T-helper 2 cell (primary cell): Measurements from ENCODE around the gene ACADL.

Experiments
- DNase-seq, 5 experiments: peaks; one replicate each; pipeline versions ENCODE4 v3.0.0 to v3.0.0-alpha.2; 2012 to 2022
- total RNA-seq, 2 donors: gene quantifications; one replicate each; lab custom pipeline; 2026; lab: John Stamatoyannopoulos, UW

ACADL gene
- total RNA-seq, result 0 to 0.13 reads per million in 2 donors

DNA sequence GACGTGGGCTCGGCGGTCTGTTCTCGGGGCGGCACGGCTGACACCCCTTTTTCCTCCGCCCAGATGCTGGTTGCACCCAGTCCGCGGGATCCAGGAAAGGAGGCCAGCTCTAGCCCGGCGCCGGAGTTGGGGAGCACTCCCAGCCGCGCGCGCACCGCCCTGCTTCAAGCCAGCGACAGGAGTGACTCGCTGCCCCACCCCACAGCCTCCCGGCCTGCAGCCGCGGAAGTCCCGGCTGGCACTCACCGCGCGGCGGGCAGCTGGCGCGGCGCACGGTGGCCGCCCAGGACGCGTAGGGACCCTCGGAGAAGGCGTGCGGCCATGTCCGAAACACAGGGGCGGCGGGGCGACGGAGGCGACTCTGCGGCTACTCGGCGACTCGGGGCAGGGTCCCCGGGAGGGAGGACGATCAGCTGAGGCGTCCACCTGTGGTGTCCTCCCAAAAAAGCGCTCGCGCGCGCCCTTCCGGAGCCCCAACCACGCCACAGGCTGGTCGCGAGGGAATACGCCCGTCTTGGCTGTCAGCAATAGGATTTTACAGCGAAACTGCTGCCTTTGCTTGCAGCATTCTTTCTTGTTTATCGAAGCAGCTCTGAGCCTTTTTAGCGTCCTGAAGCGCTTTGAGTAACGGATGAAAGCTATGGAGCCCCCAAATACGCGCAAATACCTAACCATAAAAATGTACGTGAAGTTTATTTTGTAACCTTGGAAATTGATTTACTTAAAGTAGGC, at the start of gene ACADL:
TSS of gene ACADL (minus strand) at position 507 of the 732 bp plus-strand sequence. CDS start at position 323, 184 bp downstream.
- DNase-seq, result peak in 1 of 5 experiments; percentile 12

DNA sequence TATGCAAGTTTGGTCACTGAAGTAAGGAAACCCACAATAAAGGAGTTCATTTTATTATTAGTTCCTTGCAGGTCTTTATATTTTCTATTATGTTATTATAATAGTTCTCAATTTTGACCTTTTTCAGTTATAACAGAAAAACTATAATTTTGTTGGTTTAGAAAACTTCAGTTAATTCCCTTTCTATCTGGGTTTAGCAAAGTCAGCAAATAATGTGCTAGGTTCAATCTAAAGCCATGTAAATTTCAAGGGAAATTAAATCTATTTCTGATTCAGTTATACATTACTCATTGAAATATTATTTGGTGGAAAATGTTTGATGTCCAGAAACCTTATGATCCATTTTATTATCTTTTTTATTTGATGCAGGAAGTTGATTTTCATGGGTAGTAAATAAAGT, 46.1 kb upstream of the ACADL start:
- no peak for DNase-seq

DNA sequence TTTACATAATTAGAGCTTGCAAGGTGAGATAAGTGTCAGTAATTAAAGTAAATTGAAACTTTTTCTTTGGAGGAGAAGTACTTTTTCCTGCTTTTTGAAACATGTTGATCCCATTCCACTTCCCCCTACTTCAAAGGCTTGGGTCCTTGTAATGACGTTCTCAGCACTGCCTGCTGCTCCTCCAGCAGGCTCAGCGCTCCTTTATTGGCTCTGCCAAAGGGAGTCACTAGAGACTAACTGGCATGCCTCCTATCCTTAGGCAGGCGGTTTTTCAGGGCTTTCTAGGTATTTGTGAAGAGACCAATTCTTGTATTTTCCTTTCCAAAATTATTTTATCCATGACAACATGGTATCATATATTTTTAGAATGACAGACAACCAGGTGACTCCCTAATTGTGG, 43.9 kb upstream of the ACADL start:
- DNase-seq, result no peak

DNA sequence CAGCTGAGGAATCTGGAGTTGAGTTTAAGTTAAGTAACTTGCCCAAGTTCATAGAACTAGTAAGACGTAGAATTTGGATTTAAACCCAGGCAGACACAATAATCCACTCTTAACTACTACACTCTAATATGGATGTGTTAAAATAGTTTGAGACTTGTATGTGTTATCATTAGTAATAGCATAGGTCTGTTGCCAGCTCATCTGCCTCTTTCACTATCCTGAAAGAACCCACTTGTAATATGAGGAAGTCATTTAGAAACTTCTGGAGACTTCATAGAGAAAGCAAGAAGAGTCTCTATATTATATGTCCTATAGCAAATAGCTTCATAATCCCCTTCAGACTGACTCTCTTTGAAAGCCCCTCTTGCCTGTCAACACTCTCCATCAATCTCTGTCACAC, 43.0 kb upstream of the ACADL start:
- no peak for DNase-seq

DNA sequence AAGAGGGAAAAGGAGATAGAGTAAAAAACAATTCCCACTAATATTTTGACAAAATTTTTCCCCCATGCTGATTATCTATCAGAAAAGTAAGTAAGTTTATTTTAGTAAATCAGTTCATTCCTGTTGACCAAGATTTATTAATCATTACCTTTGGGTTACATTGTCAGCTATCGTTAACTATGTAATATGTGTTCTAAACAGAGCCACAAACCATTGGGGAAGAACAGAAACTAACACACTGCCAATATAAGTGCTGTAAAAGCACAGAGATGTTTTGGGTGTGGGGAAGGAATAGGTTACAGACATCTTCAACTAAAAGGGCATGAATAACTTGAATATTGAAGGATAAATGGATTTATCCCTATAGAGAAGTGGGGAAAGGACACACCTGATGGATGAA, 42.5 kb upstream of the ACADL start:
- no peak for DNase-seq

DNA sequence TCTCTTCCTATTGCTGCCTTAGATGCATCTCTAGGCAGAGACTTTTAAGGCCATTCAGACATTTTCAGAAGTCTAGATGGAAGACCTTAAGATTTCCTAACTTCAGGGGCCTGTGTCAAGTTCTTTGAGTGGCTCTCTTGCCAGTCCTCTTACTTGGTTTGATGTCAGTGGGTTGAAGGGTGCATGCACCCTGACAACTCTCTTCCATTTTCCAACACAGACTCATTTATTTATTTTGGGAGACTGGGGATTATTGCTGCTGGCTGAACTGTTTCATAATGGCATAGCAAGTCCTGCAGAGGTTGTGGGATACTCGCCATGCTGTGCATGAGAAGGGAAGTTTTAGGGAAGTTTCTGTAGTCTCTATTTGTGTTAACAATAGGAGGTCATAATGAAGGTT, 39.0 kb upstream of the ACADL start:
- DNase-seq, result no peak

DNA sequence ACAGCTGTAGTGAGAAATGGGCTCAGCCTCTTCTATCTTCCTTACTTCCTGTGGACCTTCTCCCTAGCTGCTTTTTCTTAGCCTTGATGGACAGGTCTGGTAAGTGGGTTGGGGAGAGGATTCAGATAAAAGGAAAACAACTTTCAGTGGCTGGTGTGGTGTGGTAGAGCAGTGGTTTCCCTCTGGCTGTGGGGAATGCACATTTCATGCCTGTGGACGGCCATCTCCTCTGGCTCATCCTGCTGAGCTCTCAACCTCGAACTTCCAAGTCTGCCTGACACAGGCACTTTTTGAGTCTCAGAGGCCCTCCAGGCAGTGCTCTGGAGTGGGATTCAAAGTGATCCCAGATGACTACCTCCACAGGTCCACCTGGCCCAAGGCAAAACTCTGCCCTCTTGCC, 38.6 kb upstream of the ACADL start:
- DNase-seq, result no peak

DNA sequence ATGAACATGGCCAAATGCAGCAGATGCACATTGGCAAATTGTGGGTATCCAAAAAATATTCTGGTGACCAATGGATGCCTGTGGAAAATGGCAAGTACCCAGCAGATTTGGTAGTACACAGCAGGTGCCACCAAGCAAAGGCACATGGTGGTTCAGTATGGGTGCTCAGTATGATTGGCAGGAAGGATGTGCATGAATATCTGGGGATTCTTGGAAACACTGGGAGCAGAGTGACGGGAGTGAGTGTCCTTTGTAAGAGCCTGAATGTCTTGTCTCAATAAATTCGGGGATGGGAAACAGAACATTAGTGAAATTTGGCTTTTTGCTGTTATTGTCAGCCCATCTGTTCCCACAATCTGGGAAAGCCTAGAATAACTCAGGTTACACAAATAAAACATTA, 36.8 kb upstream of the ACADL start:
- no peak for DNase-seq

DNA sequence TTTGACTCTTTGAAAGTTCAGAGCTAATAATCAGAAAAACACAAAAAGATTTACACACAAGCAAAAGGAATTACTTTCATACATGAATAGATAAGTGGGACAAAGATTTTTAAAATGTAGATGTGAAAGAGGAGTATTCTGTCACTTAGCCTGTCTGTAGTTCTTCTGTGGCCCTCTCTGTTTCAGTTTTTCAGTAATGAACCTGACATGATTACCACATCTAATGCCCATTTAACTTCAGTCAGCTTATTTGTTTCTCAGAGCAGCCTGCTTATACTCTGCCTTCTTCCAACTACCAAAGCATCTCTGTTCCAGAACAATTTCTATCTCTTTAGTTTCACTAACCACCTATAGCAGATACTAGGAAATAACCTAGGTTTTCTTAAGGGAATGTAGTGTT, 34.4 kb upstream of the ACADL start:
- DNase-seq, result no peak

DNA sequence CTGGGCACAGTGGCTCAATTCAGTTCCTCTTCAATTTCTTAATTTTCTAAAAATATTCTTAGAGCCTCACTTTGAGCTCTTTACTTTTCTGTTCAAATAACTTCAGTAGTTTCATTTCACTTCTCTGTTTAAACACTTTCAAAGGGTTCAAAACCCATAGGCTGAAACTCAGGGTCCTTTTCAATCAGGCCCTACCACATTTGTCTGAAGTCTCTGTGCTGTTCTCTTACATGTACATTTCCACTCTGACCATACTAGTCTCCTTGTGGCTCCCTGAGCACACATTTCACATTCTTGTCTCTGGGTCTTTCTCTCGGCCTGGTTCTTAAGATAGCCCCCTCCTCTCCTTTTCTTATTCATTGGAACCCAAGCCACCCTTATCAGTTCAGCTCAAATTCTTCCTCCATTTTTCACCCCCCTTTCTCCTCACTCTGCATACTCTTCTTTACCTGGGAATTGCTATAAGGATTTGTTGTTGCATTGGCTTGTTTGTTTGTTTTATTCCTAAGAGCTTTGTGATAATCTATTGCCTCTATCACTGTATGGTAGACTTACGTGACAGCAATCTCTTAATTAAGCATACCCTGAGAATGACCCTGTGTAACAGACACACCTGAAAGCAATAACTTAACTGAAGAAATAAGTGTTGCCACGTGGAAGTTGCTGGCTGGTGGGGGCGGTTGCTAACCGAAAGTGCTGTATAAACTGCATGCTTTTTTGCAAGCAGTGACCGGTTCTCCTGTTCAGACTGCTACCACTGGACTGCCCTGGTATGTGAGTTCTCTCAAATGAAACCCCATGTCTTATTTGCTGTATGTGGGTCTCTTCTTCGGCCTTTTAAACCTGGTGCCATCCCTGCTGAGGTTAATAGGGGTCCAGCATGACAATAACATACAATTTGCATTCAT, 27.7 kb upstream of the ACADL start:
- no peak for DNase-seq

DNA sequence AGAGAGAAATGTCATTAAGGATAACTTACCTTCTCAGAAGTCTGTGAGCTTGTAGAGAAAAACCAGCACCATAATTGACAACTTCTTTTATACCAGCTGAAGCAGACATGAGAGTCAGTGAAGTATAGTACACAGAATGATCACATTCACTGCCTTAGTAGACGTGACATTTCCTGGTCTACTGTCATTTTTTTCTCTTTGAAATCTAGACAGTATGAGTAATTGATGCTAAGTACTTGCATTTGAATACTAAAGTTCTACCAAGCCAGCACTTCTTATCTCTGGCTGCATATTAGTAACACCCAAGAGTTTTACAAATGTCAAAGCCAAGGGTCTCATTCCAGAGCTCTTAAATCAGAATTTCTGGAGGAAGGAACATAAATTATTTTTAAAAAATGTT, 25.4 kb upstream of the ACADL start:
- DNase-seq, result no peak

DNA sequence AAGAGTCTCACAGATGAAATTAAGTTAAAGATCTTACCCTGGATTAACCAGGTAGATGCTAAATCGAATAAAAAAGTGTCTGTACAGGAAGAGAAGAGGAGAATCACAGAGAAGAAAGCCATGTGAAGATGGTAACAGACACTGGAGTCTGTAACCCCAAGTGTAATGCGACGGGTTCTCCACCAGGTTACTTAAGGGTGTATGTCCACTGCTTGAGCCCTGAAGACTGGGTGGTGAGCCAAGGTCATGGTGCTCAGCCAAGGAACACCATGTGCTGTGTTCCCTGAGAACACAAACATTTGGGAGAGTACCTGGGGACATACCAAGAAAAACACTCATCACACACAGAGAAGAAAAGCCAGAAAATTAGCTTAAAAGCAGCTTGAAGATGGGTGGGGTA, 8.2 kb upstream of the ACADL start:
- DNase-seq, result no peak

DNA sequence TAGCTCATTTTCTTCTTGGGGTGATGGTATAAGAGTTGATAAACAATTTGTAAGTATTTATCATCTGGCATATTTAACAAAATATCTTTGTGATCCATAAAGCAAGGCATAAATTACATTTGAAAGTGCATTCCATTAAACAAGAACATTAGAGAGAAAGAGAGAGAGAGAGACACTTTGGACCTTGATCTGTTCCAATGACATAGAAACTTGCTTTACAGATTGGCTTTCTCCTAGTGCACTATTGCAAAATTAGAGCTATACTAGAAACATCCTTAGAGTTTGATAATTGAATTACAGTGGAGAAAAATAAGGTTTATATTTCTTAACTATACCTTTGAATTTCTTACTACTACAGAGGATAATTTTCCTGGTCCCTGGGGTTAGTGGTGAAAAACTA, 5.7 kb upstream of the ACADL start:
- DNase-seq, result no peak

DNA sequence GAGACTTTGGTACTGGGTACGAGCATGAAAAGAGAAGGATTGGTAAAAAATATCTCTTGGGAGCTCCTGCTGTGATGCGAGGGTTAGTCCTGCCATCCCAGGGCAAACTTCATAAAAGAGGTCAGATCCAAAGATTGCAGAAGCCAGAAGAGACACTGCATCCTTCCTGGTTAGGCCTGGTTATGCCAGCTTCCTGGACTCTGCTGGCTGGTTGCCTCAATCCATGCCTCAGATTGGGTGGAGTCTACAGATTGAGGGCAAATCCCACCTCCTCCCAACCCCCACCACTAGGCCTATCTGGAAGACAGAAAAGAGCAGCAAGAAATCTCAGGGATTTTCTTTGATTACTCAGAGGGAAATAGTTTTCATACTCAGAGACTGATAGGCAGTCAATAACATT, 5.3 kb upstream of the ACADL start:
- no peak for DNase-seq

DNA sequence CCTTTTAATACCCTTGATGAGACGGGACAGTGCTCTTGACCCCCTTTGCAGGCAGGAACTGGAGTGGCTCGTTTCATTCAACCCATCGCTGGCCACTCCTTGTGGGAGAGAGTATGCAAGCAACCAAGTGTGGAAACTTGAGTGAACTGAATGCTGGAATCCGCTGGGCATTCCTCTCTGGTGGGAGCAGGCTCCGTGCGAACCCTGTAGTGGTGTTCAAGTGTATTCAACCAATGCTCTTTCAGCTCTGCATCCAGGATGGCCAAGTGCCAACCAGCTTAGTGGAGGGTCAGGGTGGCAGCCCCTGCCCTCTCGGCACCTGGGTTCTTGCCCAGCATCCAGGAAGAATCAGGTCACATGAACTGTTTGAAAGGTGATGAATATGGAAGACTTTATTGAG, 3.3 kb upstream of the ACADL start:
- no peak for DNase-seq

DNA sequence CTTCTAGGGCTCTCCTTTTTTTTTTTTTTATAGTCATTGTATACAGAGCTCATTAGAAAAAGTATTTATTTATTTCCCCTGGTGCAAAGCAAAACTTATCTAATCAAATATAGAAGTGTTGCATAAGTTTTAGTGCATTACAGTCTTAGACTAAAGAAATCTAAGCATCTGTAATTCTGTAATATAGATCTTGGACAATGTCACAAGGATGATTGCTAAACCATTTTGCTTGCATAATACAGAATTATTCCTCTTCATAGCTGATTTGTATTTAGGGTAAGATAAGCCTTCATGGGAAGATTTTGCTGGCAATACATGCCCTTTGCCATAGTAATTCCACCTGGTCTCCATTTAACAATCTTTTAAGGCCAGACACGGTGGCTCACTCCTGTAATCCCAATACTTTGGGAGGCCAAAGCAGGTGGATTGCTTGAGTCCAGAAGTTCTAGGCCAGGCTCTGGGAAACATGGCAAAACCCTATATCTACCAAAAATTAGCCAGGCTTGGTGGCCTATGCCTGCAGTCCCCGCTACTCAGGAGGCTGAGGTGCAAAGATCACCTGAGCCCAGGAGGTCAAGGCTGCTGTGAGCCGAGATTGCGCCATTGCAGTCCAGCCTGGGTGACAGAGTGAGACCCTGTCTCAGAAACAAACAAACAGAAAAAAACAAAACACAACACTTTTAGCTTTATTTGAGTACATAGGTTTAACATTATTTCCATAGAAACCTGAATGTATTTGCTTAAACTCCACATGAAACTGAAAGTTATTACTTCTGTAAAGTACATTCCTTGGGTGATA, 2.2 kb upstream of the ACADL start:
- DNase-seq, result no peak

DNA sequence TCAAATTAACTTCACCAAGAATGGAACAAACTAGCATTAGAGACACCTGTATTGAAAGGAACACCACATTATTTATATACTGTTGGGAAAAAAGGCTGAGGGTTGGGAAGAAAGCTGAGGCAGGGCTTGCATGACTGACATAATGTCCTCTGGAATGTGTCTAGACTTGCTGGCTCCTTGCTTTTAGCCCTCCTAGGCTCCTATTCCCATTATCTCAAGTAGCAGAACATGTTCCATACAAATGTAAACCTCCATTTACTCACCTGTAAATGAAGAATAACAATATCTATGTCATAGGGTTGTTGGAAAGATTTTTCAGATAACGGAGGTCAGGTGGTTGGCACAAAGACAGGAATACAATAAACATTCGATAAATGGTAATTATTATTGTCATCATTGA, 976 bp upstream of the ACADL start:
- no peak for DNase-seq

DNA sequence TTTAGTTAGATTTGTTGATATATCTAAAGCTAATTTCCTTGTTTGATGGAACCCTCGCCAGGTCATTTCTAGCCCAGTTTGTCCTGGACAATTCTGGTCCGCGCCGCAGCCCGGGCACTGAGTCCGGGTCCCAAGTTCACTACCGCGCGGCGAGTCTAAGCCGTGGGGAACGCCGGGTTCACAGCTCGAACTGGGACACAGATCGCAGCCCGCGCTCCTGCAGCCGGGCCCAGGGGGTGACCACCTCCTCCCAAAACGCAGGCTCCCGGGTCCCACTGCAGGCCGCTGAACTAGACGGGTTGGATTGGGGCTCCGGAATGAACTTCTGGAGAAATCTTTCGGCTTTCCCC, 681 bp downstream of the ACADL start:
- DNase-seq, result no peak

DNA sequence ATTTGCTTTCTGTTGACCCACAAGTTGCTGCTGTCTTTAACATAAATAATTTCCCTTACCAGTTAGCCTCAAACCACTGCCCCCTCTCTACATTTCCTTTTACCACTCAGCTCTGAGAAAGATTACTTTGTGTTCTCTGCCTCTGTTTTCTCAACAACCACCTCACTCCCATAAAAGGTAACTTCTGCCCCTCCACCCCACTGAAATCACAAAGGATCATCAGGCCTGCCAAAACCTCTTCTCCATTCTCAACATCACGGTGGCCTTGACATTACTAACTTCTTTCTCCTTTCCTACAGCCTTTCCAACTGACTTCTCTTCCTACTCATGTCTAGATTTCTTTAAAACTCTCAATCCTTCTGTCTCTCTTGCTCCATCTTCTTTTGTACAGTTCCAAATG, 10.1 kb downstream of the ACADL start:
- DNase-seq, result no peak

DNA sequence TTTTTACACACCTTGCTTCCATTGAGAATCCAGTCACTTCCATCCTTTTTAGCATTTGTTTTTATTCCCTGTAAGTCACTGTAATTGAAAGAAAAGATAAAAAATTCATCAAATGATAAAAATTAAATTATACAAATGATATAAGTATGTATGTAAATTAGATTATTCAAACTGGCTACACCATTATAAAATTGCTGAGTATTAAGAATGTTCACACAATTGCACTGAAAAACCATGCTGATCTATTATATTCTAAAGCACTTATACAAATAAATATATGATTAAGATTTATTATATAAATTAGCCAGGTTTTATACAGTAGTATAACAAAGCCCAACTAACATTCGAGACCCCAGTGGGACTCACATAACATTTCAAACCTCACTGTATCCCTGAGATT, 15.1 kb downstream of the ACADL start:
- DNase-seq, result no peak

DNA sequence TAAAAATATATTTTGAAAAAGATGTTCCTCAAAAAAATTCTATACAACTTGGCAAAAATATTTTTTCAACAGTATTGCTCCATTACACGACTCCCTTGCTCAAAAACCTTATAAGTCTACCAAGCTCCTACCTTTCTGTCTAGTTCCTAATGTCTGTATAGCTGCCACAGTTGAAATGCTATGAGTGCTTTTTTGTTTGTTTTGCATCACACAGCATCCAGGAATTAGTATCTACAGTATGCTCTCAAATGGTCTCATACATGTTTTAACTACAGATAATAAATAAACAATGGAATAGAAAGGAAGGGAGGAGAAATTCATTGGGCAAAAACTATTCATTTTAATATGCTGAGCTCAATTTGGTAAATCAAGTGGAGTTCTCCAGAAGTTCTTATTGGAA, 17.3 kb downstream of the ACADL start:
- no peak for DNase-seq

DNA sequence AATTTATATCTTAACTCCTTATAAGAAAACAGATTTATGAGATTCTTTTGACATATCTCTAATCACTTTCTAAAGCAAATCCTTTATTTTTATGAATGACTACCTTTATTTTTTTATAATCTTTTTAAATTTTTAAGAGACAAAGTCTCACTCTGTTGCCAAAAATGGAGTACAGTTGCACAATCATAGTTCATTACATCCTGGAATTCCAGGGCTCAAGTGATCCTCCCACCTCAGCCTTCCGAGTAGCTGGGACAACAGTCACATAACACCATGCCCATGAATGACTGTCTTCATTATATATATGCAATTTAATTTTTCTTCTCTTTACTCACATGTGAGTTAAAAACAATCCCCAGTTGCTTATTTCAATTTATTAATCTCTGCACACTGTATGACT, 21.7 kb downstream of the ACADL start:
- DNase-seq, result no peak

DNA sequence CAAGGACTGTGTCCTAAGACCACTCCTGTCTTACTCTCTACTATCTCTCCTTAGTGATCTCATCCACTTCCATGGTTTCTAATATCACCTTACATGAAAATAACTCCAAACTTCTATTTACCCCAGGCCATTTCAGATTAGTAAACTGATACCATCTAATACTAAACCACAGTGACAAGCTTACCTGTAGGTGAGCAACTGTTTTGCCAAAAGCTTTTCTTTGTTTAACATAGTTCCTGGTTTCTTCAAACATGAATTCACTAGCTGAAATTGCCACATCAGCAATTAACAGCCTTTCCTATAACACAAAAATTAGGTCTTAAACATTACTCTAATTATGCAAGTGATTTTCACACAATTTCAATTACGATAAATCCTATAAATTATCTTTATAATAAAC, 22.1 kb downstream of the ACADL start:
- no peak for DNase-seq

DNA sequence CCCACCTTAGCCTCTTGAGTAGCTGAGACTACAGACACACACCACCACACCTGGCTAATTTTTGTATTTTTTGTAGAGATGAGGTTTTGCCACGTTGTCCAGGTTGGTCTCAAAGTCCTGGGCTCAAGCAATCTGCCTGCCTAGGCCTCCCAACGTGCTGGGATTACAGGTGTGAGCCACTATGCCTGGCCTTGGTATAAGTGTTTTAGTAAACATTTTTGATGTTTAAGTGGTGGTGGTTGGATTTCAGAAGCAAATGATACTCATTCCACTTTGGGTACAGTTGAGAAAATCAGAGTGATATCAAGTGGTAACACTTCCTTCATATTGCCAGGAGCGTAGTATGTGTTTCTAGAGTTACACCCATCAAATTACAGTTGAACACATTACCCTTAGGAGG, 25.4 kb downstream of the ACADL start:
- no peak for DNase-seq
